ENCODE results near the gene KIF5A.

GRCh38 chr12:57531836-57532235, 18.0 kb upstream of the KIF5A start:
- TF ChIP-seq CEBPB (IDR thresholded peaks at IDR 0.05): no peak
- no peak for TF ChIP-seq RAD21 (IDR thresholded peaks at IDR 0.05; ENCODE audit: low read depth)
- TF ChIP-seq MAX (IDR thresholded peaks at IDR 0.05): no peak
- no peak for TF ChIP-seq FOXM1 (IDR thresholded peaks at IDR 0.05; ENCODE audit: borderline replicate concordance, low read depth)
- TF ChIP-seq REST (IDR thresholded peaks at IDR 0.05; ENCODE audit: low read depth): no peak
- no peak for TF ChIP-seq NFIC (IDR thresholded peaks at IDR 0.05)

All from Ishikawa (cell line).